ENCODE data around the gene GALNT17.
"Not testable (repeated sequence)": the region's sequence is repeated elsewhere in the genome, so short reads cannot be mapped to it uniquely, and the experiment has no call there.

Gene GALNT17

GRCh38 chr7:71566991-71567390 is 435.0 kb downstream of the GALNT17 start:
- no peak for DNase-seq (ENCODE audit: low read depth)

- no peak for DNase-seq (ENCODE audit: low read depth)
Measured at GRCh38 chr7:71574153-71574860, 442.4 kb downstream of the GALNT17 start.

- no peak for DNase-seq (ENCODE audit: low read depth)
Measured at GRCh38 chr7:71580027-71580426, 448.1 kb downstream of the GALNT17 start.

- no peak for DNase-seq (ENCODE audit: low read depth)
Measured at GRCh38 chr7:71584256-71584655, 452.3 kb downstream of the GALNT17 start.

- DNase-seq (ENCODE audit: low read depth): no peak
Measured at GRCh38 chr7:71591876-71592275, 459.9 kb downstream of the GALNT17 start.

- DNase-seq (ENCODE audit: low read depth): not testable (repeated sequence)
Measured at GRCh38 chr7:71592388-71592787, 460.4 kb downstream of the GALNT17 start.

- DNase-seq (ENCODE audit: low read depth): no peak
Measured at GRCh38 chr7:71594736-71595135, 462.8 kb downstream of the GALNT17 start.

- no peak for DNase-seq (ENCODE audit: low read depth)
Measured at GRCh38 chr7:71595176-71595575, 463.2 kb downstream of the GALNT17 start.

- no peak for DNase-seq (ENCODE audit: low read depth)
Measured at GRCh38 chr7:71598553-71598952, 466.6 kb downstream of the GALNT17 start.

- DNase-seq (ENCODE audit: low read depth): no peak
Measured at GRCh38 chr7:71601851-71602250, 469.9 kb downstream of the GALNT17 start.

GRCh38 chr7:71604818-71605414 is 473.0 kb downstream of the GALNT17 start:
- DNase-seq (ENCODE audit: low read depth): no peak

GRCh38 chr7:71611986-71612385 is 480.0 kb downstream of the GALNT17 start:
- DNase-seq (ENCODE audit: low read depth): no peak

- no peak for DNase-seq (ENCODE audit: low read depth)
Measured at GRCh38 chr7:71612911-71613310, 481.0 kb downstream of the GALNT17 start.

GRCh38 chr7:71613313-71613712 is 481.4 kb downstream of the GALNT17 start:
- DNase-seq (ENCODE audit: low read depth): no peak

GRCh38 chr7:71615017-71615416 is 483.1 kb downstream of the GALNT17 start:
- DNase-seq (ENCODE audit: low read depth): no peak

- no peak for DNase-seq (ENCODE audit: low read depth)
Measured at GRCh38 chr7:71616217-71616616, 484.3 kb downstream of the GALNT17 start.

- no peak for DNase-seq (ENCODE audit: low read depth)
Measured at GRCh38 chr7:71618278-71618677, 486.3 kb downstream of the GALNT17 start.

GRCh38 chr7:71625545-71625944 is 493.6 kb downstream of the GALNT17 start:
- no peak for DNase-seq (ENCODE audit: low read depth)

- DNase-seq (ENCODE audit: low read depth): no peak
Measured at GRCh38 chr7:71626206-71626605, 494.3 kb downstream of the GALNT17 start.

- DNase-seq (ENCODE audit: low read depth): no peak
Measured at GRCh38 chr7:71627651-71628050, 495.7 kb downstream of the GALNT17 start.

- no peak for DNase-seq (ENCODE audit: low read depth)
Measured at GRCh38 chr7:71630516-71630915, 498.6 kb downstream of the GALNT17 start.

GRCh38 chr7:71633551-71634008 is 501.6 kb downstream of the GALNT17 start:
- DNase-seq (ENCODE audit: low read depth): no peak

GRCh38 chr7:71635849-71636248 is 503.9 kb downstream of the GALNT17 start:
- DNase-seq (ENCODE audit: low read depth): not testable (repeated sequence)

GRCh38 chr7:71636329-71636728 is 504.4 kb downstream of the GALNT17 start:
- no peak for DNase-seq (ENCODE audit: low read depth)
